Measurements from ENCODE around the gene HDAC4.

DNA sequence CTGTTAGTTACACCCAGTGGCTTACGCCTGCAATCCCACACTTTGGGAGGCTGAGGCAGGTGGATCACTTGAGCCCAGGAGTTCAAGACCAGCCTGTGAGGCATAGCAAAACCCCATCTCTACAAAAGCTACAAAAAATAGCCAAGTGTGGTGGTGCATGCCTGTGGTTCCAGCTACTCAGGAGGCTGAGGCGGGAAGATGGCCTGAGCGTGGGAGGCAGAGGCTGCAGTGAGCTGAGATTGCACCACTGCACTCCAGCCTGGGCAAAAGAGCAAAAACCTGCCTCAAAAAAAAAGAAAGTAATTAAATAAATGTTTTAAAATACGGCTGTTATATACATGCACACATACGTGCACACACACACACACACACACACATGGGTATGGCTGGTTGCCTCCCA lies 194.8 kb downstream of the HDAC4 start:
- TF ChIP-seq EZH2 (IDR thresholded peaks at IDR 0.05; ENCODE audit: low read length) (no peak), CTCF (optimal IDR thresholded peaks at IDR 0.05 in 1 of 3, IDR thresholded peaks at IDR 0.05 in 1 of 3, conservative IDR thresholded peaks at IDR 0.05 in 1 of 3; ENCODE audit: extremely low read depth in 1 of 3, insufficient read depth in 2 of 3, low read length in 3 of 3) (no peak)
